Kidney tubule cell (primary cell): Measurements from ENCODE around the gene CYFIP2.
"Not testable (repeated sequence)": the region's sequence is repeated elsewhere in the genome, so short reads cannot be mapped to it uniquely, and the experiment has no call there.

ENCODE experiments used
- DNase-seq: peaks from one replicate; pipeline ENCODE4 v3.0.0-alpha.2; 2018; ENCODE audit warnings: low spot score

The CYFIP2 gene

DNA sequence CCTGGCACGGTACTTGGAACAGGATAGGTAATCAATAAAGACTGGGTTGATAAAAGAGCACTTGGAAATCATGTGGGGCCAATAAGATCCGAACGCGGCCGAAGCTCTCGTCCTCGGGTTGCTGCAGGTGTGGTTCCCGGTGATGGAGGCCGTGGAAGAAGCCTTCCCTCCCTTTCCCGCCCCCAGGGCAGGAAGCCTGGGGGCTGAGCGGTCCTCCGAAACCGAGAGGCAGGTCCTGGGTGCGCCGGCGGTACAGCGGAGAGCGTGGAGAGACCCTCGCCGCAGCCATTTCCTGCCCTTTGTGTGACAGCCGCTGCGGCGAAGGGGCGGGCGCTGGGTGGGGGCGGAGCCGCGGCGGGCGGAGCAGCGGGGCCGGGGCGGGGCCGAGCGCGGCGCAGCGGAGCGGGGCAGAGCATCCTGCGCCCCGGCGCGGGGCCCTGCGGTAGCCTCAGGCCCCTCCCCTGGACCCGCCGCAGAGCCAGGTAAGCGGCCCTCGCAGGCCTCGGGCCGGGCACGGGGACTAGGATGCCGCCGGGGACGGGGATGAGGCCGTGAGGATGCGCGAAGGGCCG, at the start of gene CYFIP2:
Gene CYFIP2, plus strand, starts transcription at position 410 of the 572 bp plus-strand sequence. CDS start 19,239 bp downstream, outside the sequence.
- DNase-seq = peak; percentile 72

DNA sequence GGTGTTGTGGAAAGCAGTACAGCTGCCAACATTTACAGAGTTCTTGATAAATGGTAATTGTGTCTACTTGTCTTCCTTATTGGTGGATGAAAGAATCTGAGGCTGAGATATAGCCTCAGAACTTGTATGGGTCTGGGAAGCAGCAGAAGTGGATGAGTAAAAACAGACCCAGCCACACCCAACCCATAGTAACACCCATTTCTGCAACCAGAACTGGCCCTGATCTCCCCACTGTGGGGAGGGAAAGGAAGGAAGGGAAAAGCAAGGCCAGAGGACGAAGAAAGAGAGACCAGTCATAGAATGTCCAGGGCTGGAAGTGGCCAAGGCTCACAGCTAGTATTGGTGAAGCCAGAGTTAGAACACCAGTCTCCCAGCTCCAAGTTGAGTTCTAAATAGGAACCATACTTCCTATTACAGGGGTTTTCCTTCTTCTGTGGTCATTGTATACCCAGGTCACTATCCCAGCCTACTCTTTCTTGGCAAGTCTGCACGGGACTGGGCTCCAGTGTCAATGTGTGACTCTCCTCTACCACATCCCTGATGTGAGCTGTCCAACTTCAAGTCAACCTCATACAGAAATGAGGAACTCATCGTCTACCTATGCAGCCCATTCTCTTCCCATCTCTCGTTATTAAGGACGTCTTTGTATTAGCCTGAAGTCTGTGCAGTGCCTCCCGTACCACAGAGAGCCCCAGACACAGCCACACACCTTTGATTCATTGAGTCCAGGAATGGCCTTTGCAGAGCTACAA, 49.4 kb upstream of the CYFIP2 start:
- no peak for DNase-seq

DNA sequence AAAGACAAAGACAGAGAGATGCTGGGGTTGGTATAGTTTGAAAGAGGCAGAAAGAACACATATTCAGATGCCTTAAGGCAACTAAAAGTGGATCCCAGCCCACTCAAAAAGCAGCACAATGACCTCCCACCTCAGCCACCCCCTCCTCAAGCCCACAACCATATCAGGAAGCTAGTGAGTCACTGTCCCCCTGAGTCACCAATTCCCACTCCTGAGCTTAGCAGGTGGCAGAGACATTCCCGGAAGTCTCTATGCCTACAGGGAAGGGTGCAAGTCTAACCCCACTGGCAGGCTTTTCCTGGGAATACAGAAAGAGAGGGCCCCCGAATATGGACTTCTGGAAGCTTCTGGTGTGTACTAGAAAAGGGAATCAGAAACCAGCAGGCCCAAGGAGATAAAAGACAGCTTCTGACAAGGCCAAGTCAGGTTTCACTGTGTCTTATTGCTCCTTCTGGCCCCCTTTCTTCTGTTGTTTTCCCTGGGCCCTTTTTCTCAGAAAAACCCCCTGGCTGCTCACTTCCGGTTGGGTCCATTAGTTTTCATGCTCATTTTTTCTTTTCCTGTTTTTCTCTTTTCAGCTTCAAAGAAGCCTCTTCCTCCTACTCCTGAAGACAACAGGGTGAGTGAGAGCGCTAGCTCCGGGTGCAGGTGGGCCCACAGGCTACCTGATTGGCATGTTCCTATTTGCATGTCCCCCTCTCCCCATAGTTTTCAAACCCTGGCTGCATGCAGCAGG, 48.5 kb upstream of the CYFIP2 start:
- no peak for DNase-seq

DNA sequence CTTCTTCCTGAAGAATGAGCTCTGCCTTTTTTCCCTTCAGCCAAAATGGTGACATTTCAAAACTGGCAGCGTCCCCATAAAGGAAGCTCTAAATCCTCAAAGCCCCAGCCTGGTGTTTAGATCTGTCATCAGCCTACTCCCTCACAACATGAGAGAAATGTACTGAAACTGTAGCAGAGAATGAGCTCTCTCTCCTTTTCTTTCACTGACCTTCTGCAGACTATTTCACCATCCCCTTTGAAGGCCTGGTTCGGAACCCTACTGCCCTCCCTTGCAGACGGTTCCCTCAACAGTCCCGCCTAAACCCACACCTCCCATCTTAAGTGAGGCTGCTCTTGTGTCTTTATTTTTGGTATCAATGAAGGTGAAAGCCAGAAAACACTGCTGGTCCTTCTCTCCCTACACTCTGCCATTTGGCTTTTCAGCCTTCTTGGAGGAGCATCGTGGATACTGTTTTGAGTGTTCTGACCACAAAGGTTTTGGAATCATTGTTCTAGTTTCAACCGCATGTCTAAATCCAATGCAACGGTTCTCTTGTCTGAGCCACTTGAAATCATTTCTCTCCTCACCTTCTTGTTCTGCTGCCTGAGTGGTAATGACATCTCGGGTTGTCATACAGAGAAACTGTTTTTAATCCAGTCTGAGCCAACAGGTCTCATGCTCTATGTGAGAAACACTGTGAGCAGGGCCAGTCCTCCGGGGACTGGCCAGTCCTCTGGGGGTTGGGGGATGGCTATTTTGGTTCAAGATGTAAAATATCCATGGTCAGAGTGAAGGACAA, 46.2 kb upstream of the CYFIP2 start:
- DNase-seq = no peak

DNA sequence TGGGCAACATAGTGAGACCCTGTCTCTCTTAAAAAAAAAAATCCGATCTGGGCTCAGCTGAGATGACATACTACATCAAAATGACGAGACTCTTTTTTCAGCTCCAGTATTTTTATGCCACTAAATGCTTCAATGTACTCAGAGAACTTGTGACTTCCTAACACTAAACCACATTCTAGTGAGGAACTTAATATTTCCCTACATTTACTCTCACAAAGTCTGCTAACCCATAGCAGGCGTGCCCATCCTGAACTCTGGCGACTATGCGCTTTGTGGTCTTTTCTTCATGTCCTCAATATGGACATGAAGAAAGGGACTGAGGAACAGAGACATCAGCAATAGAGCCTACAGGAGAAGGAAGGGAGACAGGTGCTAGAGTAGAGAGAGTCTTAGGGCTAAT, 44.0 kb upstream of the CYFIP2 start:
- no peak for DNase-seq

DNA sequence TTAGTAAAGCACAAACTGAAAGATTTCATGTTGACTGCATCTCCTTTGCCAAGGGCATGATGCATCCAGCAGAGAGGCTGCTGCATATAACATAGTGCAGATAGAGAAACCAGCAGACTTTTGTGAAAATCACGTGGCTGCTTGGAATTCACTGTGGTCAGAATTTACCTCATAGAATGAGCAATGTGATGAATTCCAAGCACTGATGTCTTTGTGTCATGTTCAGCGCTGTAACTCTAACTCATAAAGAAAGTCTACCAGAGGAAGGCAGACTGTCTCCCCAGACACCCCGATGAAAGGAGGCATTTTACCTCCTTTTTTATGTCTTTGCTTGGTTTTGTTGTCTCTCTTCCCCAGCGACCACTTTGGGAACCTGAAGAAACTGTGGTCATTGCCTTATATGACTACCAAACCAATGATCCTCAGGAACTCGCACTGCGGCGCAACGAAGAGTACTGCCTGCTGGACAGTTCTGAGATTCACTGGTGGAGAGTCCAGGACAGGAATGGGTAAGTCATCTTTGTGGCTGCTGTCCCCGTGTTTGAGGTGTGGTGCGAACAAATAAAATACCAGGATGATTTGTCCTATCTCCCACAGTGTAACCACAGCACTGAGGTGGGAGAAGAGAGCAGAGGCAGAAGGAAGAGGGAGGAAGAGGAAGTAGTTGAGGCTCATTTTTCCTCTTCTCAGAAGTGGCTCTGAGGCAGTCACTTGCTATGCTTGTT, 43.3 kb upstream of the CYFIP2 start:
- peak; percentile 47 for DNase-seq

DNA sequence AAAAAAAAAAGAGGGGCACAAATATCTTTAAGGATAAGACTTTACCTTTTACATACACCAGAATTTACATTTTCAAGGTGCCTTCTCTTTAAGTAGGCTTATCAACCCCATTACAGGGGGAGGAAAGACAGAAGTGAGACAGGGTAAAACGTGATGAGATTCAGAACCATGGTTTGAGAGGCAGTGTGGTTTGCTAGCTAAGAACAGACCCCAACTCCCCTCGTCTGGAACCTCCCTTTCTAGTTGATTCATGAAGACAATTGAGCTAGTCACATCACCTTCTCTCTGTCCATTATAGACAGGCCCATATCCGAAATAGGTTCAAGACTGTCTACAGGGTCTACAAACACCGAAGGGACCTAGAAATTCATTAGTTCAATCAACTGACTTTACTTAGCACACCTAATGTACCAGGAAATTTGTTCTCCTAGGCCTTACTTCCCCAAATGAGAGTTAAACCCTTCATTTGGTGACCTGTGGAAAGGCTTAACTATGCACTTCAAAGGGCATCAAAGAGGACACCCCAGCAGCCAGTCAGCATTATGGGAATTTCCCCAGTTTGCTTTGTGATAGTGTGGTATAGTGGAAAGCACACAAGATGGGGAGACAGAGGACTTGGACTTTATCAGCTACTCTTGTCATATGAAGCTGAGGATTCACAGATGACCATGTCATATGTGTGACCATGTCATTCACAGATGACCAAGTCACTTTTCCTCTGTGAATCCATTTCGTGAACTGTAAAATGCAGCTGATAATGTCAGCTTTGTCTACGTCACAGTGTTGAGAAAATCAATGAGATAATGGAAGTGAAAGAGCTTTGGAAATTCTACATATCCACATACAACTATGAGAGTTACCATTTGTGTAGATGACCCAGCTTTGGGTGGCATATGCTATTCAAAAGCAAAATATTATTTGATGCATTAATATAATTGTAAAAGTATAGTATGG, 40.2 kb upstream of the CYFIP2 start:
- DNase-seq = no peak

DNA sequence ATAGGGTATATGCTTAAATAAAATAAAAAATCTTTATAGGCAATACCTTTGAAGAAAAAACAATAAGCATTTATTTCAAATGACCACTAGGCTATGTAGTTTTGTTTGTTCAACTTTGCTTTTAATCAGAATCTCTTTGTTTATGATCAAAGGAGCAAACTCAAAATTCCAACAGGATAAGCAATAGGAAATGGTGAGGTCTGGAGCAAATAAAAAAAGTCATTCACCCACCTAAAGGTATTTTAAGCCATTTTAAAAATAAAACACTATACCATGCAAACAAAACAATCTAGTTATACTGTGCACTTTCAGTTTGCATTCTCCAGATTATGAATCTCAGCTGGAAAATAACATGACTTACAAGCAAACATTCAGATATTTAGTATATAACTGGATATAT, 35.3 kb upstream of the CYFIP2 start:
- no peak for DNase-seq

DNA sequence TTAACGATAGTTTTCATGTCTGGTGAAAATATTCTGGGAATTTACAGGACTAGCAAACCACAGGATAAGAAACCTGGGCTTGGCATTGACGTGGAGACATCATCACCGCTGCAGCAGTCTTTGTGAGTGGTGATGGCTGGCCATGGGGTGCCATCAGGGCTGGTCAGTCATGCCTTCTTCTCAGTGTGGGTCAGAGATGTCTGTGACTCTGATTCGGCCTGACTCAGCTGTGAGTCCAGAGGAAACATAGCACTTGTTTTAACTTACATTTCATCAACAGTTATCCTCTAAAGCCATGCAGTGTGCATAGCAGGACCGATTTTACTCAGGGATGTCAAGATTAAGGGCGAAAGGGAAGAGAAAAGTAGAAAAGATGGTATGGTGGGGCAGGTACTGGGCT, 33.2 kb upstream of the CYFIP2 start:
- peak; percentile 13 for DNase-seq

DNA sequence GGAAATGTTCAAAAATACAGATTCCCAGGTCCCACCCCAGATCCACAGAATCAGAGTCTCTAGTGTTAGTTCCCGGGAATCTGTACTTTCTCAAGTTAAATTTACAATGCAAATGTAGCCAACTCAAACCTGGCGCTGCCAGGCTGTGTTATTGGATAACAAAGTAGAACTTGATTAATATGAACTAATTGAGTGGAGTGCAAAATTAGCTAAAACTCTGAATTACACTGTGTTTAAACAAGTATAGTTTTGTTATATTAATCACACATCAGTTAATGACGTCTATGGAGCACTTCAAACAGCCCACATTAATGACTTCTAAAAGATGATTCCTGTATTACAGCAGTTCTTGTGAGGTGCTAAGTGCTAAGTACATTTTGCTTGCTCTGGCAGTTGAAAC, 32.4 kb upstream of the CYFIP2 start:
- DNase-seq = no peak

DNA sequence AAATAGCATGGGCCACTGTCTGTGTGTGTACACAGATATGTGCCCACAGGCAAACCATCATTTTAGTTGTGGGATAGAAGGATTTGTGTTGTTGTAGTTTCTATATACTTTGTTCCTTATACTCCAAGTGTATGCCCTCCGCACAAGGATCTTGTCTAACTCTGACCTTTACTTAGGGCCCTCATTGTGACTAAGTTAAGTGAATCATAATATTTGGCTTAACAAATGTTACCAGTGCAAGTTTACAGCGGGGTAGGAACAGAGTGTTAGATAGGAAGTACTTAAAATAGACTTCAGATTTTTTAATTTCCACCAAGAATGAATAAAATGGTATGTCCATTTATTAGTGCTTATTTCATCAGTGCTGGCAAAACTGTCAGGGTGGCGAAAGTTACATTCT, 29.5 kb upstream of the CYFIP2 start:
- DNase-seq = no peak

DNA sequence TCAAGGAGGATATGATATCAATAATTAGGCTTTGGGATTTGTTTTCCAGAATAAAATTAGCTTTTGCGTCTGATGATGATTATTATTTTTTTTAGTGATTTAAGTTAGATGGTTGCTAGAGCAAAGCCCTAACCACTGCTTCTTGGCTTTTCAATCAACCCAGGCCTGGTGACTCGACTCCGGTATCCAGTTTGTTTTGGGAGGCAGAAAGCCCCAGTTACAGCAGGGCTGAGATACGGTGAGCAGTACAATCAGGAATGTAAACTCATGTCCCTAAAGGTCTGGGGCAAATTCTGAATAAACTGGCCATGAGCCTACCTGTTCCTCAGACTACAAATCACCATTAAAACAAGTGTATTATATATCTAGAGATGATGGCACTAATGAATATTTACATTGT, 24.4 kb upstream of the CYFIP2 start:
- peak; percentile 28 for DNase-seq

DNA sequence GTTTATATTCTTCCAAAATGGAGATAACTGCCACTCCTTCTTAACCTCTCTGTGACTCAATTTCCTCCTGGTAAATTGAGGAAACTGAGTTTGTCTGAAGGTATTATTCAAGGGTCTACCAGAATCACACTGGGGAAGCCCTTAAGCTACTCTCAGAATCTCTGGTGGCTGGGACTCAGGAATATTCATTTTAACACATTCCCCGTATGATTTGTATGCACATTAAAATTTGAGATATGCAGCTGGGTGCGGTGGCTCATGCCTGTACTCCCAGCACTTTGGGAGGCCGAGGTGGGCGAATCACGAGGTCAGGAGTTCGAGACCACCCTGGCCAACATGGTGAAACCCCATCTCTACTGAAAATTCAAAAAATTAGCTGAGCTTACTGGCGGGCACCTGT, 21.2 kb upstream of the CYFIP2 start:
- not testable (repeated sequence) for DNase-seq

DNA sequence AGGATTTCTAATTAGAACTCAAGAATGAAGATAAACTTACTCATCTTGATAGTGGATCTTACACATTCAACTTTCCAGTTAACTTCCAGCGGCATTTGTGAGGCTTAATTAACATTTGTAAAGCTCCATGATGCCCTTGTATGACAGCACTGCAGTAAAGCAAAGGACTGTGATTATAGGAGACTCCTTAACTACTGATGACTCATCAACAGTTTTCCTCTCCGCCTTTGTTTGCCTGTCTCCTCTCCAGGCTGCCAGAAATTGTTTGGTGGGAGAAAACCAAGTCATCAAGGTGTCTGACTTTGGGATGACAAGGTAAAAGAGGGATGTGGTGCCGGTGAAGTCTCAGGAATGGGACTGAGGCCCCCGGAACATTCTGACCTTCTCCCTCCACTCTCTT, 20.4 kb upstream of the CYFIP2 start:
- peak; percentile 21 for DNase-seq

DNA sequence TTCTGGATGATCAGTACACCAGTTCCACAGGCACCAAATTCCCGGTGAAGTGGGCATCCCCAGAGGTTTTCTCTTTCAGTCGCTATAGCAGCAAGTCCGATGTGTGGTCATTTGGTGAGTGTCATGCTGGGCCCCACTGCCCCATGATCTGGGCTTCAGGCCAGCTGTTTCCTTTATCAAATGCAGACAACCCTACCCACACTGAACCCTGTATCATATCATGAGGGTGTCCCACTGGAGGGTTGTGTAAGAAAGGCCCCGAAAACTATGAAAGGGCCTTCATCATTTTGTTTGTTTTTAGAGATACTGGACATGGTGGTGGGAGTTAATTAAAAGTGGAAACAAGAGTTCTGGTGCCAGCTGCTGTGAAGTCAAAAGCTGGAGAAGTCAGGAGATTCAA, 20.0 kb upstream of the CYFIP2 start:
- DNase-seq = no peak

DNA sequence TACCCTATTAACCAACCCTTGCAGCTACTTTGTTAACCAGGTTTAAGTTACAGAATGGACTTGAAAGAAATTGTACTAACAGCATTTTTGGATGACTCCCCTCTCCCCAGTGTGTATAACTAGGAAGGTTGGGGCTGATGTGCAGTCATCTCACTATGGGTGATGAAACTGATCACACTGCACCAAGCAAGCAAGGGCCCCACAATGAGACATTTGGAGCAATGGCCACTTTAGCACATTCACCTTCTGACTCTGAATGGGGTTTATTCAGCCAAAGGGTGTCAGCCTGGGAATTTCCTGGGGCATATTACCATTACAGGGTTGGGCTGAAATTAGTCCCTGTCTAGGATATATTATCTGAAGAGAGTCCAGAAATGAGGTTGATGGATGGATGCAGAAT, 18.7 kb upstream of the CYFIP2 start:
- DNase-seq = no peak

DNA sequence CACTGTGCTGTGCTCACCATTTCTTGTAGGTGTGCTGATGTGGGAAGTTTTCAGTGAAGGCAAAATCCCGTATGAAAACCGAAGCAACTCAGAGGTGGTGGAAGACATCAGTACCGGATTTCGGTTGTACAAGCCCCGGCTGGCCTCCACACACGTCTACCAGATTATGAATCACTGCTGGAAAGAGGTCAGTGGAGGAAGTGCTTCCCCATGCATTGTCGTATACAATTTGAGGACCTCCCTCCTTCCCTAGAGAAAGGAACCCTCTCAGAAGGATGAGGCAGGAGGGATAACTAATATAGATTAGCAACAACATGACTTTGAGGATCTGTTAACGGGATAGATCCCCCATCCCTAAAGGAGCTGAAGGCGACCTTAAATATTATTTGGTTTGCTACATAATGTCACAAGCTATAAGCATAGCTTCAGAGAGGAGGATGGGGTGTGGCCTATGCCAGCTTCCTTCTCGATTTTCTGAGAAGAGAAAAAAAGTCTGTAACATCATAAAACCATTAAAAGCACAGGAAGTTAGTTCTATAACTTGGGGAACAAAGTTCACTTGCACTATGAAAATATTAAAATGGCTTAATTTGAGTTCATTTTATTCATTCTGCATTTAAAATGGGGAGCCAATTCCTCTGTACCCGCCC, 17.0 kb upstream of the CYFIP2 start:
- DNase-seq = no peak

DNA sequence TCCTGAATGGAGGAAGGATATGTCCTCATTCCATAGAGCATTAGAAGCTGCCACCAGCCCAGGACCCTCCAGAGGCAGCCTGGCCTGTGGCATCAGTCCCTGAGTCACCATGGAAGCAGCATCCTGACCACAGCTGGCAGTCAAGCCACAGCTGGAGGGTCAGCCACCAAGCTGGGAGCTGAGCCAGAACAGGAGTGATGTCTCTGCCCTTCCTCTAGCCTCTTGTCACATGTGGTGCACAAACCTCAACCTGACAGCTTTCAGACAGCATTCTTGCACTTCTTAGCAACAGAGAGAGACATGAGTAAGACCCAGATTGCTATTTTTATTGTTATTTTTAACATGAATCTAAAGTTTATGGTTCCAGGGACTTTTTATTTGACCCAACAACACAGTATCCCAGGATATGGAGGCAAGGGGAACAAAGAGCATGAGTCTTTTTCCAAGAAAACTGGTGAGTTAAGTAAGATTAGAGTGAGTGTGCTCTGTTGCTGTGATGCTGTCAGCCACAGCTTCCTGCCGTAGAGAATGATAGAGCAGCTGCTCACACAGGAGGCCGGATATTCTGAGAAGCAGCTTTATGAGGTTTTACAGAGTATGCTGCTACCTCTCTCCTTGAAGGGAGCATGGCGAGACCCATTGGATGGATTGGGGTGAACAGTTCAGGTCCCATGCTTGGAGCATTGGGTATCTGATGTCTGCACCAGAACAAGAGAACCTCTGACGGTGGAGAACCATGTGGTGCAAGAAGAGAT, 13.0 kb upstream of the CYFIP2 start:
- peak; percentile 42 for DNase-seq

DNA sequence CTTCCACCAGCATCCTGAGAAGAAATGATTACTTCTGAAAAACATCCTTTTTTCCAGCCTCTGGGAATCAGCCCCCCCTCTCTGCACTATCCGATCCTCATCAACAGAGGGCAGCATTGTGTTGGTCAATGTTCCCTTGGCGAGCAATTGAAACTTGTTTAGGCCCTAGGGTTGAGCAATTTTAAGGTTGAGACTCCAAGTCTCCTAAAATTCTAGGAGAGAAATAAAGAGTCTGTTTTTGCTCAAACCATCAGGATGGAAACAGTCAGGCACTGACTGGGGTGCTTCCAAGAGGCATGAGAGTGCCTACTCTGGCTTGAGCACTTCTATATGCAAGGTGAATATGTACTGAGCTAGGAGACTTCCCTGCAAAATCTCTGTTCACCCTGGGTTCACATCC, 12.4 kb upstream of the CYFIP2 start:
- peak; percentile 53 for DNase-seq
